SK-N-SH (cell line): ENCODE results near the gene KCNC3. TPM values are rescaled to one million over a fixed set of nuclear protein-coding genes. Genes with fewer than 3 reads are reported as not detected.
"Not testable (repeated sequence)": the region's sequence is repeated elsewhere in the genome, so short reads cannot be mapped to it uniquely, and the experiment has no call there.

Source experiments
- CTCF ChIA-PET: fragments of 300-600, 350-600 bp; formaldehyde crosslinking; extraction: SDS; loops from one replicate; lab custom pipeline; 2021; lab: Yijun Ruan, JAX
- POLR2A ChIA-PET: fragments of 350-600 bp; sonication (Branson Sonifier 250); formaldehyde crosslinking; extraction: SDS; loops from one replicate; lab custom pipeline; 2020; ENCODE audit warnings: antibody characterized with exemption, inconsistent platforms; lab: Yijun Ruan, JAX
- DNase-seq: peaks from one replicate; pipeline ENCODE4 v3.0.0; 2012
- H2AFZ ChIP-seq: fragments of 200-600 bp; sonication (generic); 2 replicates; pipeline ENCODE4 v1.8.1; 2016; ENCODE audit warnings: antibody characterized with exemption, mild to moderate bottlenecking, low read depth
- H3F3A ChIP-seq: fragments of 200-600 bp; sonication (generic); replicated peaks from 2 replicates; pipeline ENCODE3; 2016; ENCODE audit warnings: antibody characterized with exemption, mild to moderate bottlenecking; ENCODE audit not compliant: insufficient read depth
- H3K27ac ChIP-seq, 2 experiments: fragments of 200-500 bp in 1 of 2; fragments of 200-600 bp in 1 of 2; sonication (Bioruptor generic) in 1 of 2; sonication (generic), shearing (Covaris generic) in 1 of 2; 2 replicates each; pipeline versions ENCODE4 v1.5.1 to v1.6.1; 2014 to 2016; ENCODE audit warnings: low read depth in 2 of 2, inconsistent platforms in 1 of 2, low read length in 1 of 2, mild to moderate bottlenecking in 1 of 2, mixed read lengths in 1 of 2
- H3K27me3 ChIP-seq: fragments of 200-600 bp; sonication (generic), shearing (Covaris generic); 2 replicates; pipeline ENCODE4 v1.6.1; 2016; ENCODE audit warnings: mixed run types; ENCODE audit not compliant: insufficient read depth
- H3K36me3 ChIP-seq, 2 experiments: fragments of 200-500 bp in 1 of 2; fragments of 200-600 bp in 1 of 2; sonication (Bioruptor generic) in 1 of 2; sonication (generic) in 1 of 2; replicated peaks in 1 of 2; 2 replicates each; pipeline versions ENCODE3 to v1.5.1; 2014 to 2016; ENCODE audit warnings: low read length in 1 of 2, mild to moderate bottlenecking in 1 of 2; ENCODE audit not compliant: insufficient read depth in 2 of 2, control insufficient read depth in 1 of 2
- H3K4me1 ChIP-seq, 2 experiments: fragments of 200-500 bp in 1 of 2; fragments of 200-600 bp in 1 of 2; sonication (Bioruptor generic) in 1 of 2; sonication (generic), shearing (Covaris generic) in 1 of 2; 2 replicates each; pipeline versions ENCODE4 v1.5.1 to v1.6.1; 2014 to 2016; ENCODE audit warnings: low read depth in 1 of 2, low read length in 1 of 2, mixed run types in 1 of 2; ENCODE audit not compliant: insufficient read depth in 2 of 2, control insufficient read depth in 1 of 2
- H3K4me2 ChIP-seq: fragments of 200-600 bp; sonication (generic), shearing (Covaris generic); 2 replicates; pipeline ENCODE4 v1.6.1; 2017; ENCODE audit warnings: mixed run types
- H3K4me3 ChIP-seq, 2 experiments: fragments of 200-500 bp in 1 of 2; fragments of 200-600 bp in 1 of 2; sonication (Bioruptor generic) in 1 of 2; sonication (generic), shearing (Covaris generic) in 1 of 2; 2 replicates each; pipeline versions ENCODE4 v1.5.1 to v1.8.1; 2014 to 2016; ENCODE audit warnings: low read depth in 2 of 2, inconsistent platforms in 1 of 2, low read length in 1 of 2, mild to moderate bottlenecking in 1 of 2, mixed read lengths in 1 of 2, moderate library complexity in 1 of 2
- H3K79me2 ChIP-seq: fragments of 200-600 bp; sonication (generic); 2 replicates; pipeline ENCODE4 v1.8.1; 2017; ENCODE audit warnings: mild to moderate bottlenecking; ENCODE audit not compliant: insufficient read depth
- H3K9ac ChIP-seq: fragments of 200-600 bp; sonication (generic); 2 replicates; pipeline ENCODE4 v1.6.1; 2017; ENCODE audit warnings: mixed run types
- H3K9me2 ChIP-seq: fragments of 200-600 bp; sonication (generic); 2 replicates; pipeline ENCODE4 v1.6.1; 2017; ENCODE audit warnings: mixed run types
- H3K9me3 ChIP-seq: fragments of 200-600 bp; sonication (generic); 2 replicates; pipeline ENCODE4 v1.6.1; 2017; ENCODE audit warnings: mixed run types, mild to moderate bottlenecking, moderate library complexity
- H4K20me1 ChIP-seq: fragments of 200-600 bp; sonication (generic); 2 replicates; pipeline ENCODE4 v1.6.1; 2017; ENCODE audit warnings: mild to moderate bottlenecking, mixed run types; ENCODE audit not compliant: insufficient read depth
- FOSL2 ChIP-seq: IDR thresholded peaks from 2 replicates; pipeline ENCODE4 v1.4.0; 2012; ENCODE audit warnings: low read depth, mild to moderate bottlenecking, moderate library complexity, borderline replicate concordance
- FOXJ3 ChIP-seq: sonication (generic); formaldehyde crosslinking; IDR thresholded peaks from 2 replicates; pipeline ENCODE4 v1.5.1; 2020; ENCODE audit warnings: mild to moderate bottlenecking, missing genetic modification reagents
- FOXM1 ChIP-seq: IDR thresholded peaks from 2 replicates; pipeline ENCODE4 v1.4.0; 2012; ENCODE audit warnings: low read depth, mild to moderate bottlenecking
- JUND ChIP-seq: IDR thresholded peaks from 2 replicates; pipeline ENCODE4 v1.4.0; 2012
- MEF2A ChIP-seq: IDR thresholded peaks from 2 replicates; pipeline ENCODE4 v1.4.0; 2012; ENCODE audit warnings: low read depth, borderline replicate concordance
- NRF1 ChIP-seq: IDR thresholded peaks from 2 replicates; pipeline ENCODE4 v1.6.1; 2012; ENCODE audit warnings: low read depth, mild to moderate bottlenecking, low read length
- RAD21 ChIP-seq: IDR thresholded peaks from 2 replicates; pipeline ENCODE4 v1.6.1; 2012; ENCODE audit warnings: mild to moderate bottlenecking, low read length
- RCOR1 ChIP-seq: fragments of 150-350 bp; IDR thresholded peaks from 2 replicates; pipeline ENCODE4 v1.6.1; 2017; ENCODE audit warnings: antibody characterized with exemption, low read length
- REST ChIP-seq: IDR thresholded peaks from 2 replicates; pipeline ENCODE4 v1.6.1; 2012; ENCODE audit warnings: mild to moderate bottlenecking, low read depth, low read length, moderate library complexity
- RXRA ChIP-seq: IDR thresholded peaks from 2 replicates; pipeline ENCODE4 v1.4.0; 2012; ENCODE audit warnings: low read depth, mild to moderate bottlenecking, borderline replicate concordance
- TAF1 ChIP-seq: IDR thresholded peaks from 2 replicates; pipeline ENCODE4 v1.6.1; 2012; ENCODE audit warnings: low read depth, mild to moderate bottlenecking, low read length, moderate library complexity, borderline replicate concordance
- TCF12 ChIP-seq: IDR thresholded peaks from 2 replicates; pipeline ENCODE4 v1.4.0; 2012
- USF1 ChIP-seq: IDR thresholded peaks from 2 replicates; pipeline ENCODE4 v1.4.0; 2012; ENCODE audit warnings: low read depth, borderline replicate concordance
- YY1 ChIP-seq: IDR thresholded peaks from 2 replicates; pipeline ENCODE4 v1.4.0; 2012; ENCODE audit warnings: low read depth, mild to moderate bottlenecking
- WGBS: methylation state at CpG from one replicate; pipeline ENCODE4 v1.1.6; 2017; ENCODE audit warnings: low lambda C conversion rate; 5-methylcytosine and 5-hydroxymethylcytosine counted together
- polyA plus RNA-seq, 3 experiments: library from polyadenylated mRNA; depleted of rRNA; stranded (reverse); fragments of >200 nt; gene quantifications; 2 replicates each; pipeline ENCODE4 v1.2.3, GENCODE V29; 2012

KCNC3 gene
- polyA plus RNA-seq, 1 of the 3 experiments (the other 2 are of a cell fraction), result 0.30 TPM

GRCh38 chr19:50352242-50352641 is 23.1 kb upstream of the KCNC3 start (continued):
- TF ChIP-seq USF1, result no peak
- TF ChIP-seq TCF12, result no peak
- no peak for TF ChIP-seq RAD21

- H4K20me1 ChIP-seq, result no peaks in the 10 kb centered on the region
- TF ChIP-seq FOXM1 (no peak), FOSL2 (no peak), JUND (no peak), TCF12 (no peak), RCOR1 (no peak), REST (no peak), YY1 (no peak), RXRA (no peak), NRF1 (no peak), TAF1 (no peak), MEF2A (no peak), RAD21 (no peak), FOXJ3 (CRISPR knock-in tag) (no peak)
- no peak overlapping the region for H3K9ac ChIP-seq
- ChIA-PET CTCF (no interaction called here), POLR2A (no interaction called here)
- H3F3A ChIP-seq, result no peaks in the 10 kb centered on the region
- H3K9me2 ChIP-seq, result no peaks in the 10 kb centered on the region
- no peaks in the 10 kb centered on the region for H3K27me3 ChIP-seq
- no peaks in the 10 kb centered on the region for H3K36me3 ChIP-seq
- H3K4me2 ChIP-seq, result no peak overlapping the region
- no peaks in the 10 kb centered on the region for H3K4me1 ChIP-seq
- no peak overlapping the region for H2AFZ ChIP-seq
- no peak overlapping the region for H3K27ac ChIP-seq
- H3K9me3 ChIP-seq, result 0 out of 2 replicates have a peak, but pooled peaks cover 11% of the 10 kb centered on the region
- DNase-seq, result no peak
- H3K79me2 ChIP-seq, result no peaks in the 10 kb centered on the region
- WGBS, result 69% methylated on average over 20 of the region's 22 CpGs
- no peak overlapping the region for H3K4me3 ChIP-seq
Observed at GRCh38 chr19:50349277-50350057, 20.3 kb upstream of the KCNC3 start.

GRCh38 chr19:50347089-50347581 is 18.0 kb upstream of the KCNC3 start:
- not testable (repeated sequence) for H3K4me1 ChIP-seq, H3K27ac ChIP-seq, H3K9me2 ChIP-seq, H3K27me3 ChIP-seq, H3K79me2 ChIP-seq, H4K20me1 ChIP-seq, DNase-seq, H3K4me3 ChIP-seq, H2AFZ ChIP-seq, H3K4me2 ChIP-seq, H3K36me3 ChIP-seq, H3F3A ChIP-seq, H3K9ac ChIP-seq
- ChIA-PET CTCF (interaction anchor here (0.6 to 1.8 kb wide), 3 partner anchors 10 to 22 kb away, joined by 3 to 8 read pairs (median 3); no protein-coding TSS in a partner anchor), POLR2A (interaction anchor here (0.6 to 1.5 kb wide), 2 partner anchors 10 to 1570 kb away, joined by 3 to 4 read pairs; no protein-coding TSS in a partner anchor)
- WGBS, result 57% methylated on average over 8 of the region's 8 CpGs
- 0 out of 2 replicates have a peak, but pooled peaks cover 14% of the 10 kb centered on the region for H3K9me3 ChIP-seq
